ENCODE measurements around the gene TMEM203.

The TMEM203 gene

GRCh38 chr9:137190315-137190856 lies 15.1 kb downstream of the TMEM203 start:
- peak overlapping the region; percentile 73; the same call in 1 of the 2 replicates for H3K27ac ChIP-seq (replicated peaks)
- TF ChIP-seq SPI1 (IDR thresholded peaks at IDR 0.05; ENCODE audit: borderline replicate concordance, low read depth) (no peak), GABPA (IDR thresholded peaks at IDR 0.05; ENCODE audit: low read depth) (no peak), REST (IDR thresholded peaks at IDR 0.05; ENCODE audit: insufficient replicate concordance, low read depth) (no peak), CTCF (IDR thresholded peaks at IDR 0.05; ENCODE audit: insufficient read depth, low read length) (no peak), POLR2AphosphoS5 (IDR thresholded peaks at IDR 0.05; ENCODE audit: low read depth) (no peak)
- no peak for DNase-seq (ENCODE audit: low read depth in 1 of 2, low spot score in 1 of 2)
- H3K4me3 ChIP-seq (replicated peaks; ENCODE audit: insufficient read depth, low read length) = no peak overlapping the region
- no peaks in the 10 kb centered on the region for H3K27me3 ChIP-seq (ENCODE audit: insufficient read depth, poor library complexity, severe bottlenecking)

- no peak for DNase-seq (ENCODE audit: low read depth in 1 of 2, low spot score in 1 of 2)
- Histone ChIP-seq H3K27ac (replicated peaks) (peak overlapping the region; percentile 73), H3K4me3 (replicated peaks; ENCODE audit: insufficient read depth, low read length) (peak overlapping the region; percentile 99), H3K27me3 (ENCODE audit: insufficient read depth, poor library complexity, severe bottlenecking) (no peaks in the 10 kb centered on the region)
- TF ChIP-seq GABPA (IDR thresholded peaks at IDR 0.05; ENCODE audit: low read depth) (no peak), POLR2AphosphoS5 (IDR thresholded peaks at IDR 0.05; ENCODE audit: low read depth) (no peak), REST (IDR thresholded peaks at IDR 0.05; ENCODE audit: insufficient replicate concordance, low read depth) (no peak), SPI1 (IDR thresholded peaks at IDR 0.05; ENCODE audit: borderline replicate concordance, low read depth) (no peak; the same call in 1 of the 2 replicates), CTCF (IDR thresholded peaks at IDR 0.05; ENCODE audit: insufficient read depth, low read length) (no peak)
Observed at GRCh38 chr9:137189297-137190295, 15.9 kb downstream of the TMEM203 start.

DNA sequence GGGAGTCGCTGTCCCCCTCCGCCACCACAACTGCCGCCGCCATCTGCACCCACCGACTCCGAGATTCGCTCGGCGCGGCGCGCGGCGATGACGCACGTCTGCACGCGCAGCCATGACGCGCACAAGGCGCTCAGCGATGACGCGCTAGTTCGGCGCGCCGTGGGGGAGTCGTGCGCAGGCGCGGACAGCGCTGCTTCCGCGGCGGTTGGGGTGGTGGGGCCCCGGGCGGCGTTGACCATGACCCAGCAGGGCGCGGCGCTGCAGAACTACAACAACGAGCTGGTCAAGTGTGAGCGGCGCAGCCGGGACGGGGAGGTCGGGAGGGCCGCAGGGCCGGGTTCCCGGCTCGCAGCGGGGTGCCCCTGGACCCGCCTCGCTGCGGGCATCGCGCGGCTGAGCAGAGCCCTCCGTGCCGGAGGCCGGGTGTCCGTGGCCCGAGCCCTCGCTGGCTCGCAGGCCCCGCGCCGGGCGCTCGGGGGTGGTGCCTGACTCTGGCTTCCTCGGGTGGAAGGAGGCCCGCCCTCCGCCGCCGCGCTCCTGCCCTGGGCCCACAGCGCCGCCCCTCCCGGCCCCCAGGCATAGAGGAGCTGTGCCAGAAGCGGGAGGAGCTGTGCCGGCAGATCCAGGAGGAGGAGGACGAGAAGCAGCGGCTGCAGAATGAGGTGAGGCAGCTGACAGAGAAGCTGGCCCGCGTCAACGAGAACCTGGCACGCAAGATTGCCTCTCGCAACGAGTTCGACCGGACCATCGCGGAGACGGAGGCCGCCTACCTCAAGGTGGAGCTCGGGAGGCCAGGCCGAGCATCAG lies 16.8 kb downstream of the TMEM203 start, which contains the start of the genes ANAPC2 and SSNA1:
Gene ANAPC2, minus strand, starts transcription at position 71 of the 807 bp plus-strand sequence. Its CDS starts 28 bp downstream, at position 43.
Gene SSNA1, plus strand, starts transcription at position 187 of the 807 bp plus-strand sequence. Its CDS starts 51 bp downstream, at position 238.
- DNase-seq (ENCODE audit: low read depth in 1 of 2, low spot score in 1 of 2) = peak; percentile 90 to 93
- H3K4me3 ChIP-seq (replicated peaks; ENCODE audit: insufficient read depth, low read length) = peak within 1 kb of the TSS; percentile 99
- no peak for TF ChIP-seq REST (IDR thresholded peaks at IDR 0.05; ENCODE audit: insufficient replicate concordance, low read depth)
- peak; percentile 91 for TF ChIP-seq POLR2AphosphoS5 (IDR thresholded peaks at IDR 0.05; ENCODE audit: low read depth)
- no peaks in the 10 kb centered on the region for H3K27me3 ChIP-seq (ENCODE audit: insufficient read depth, poor library complexity, severe bottlenecking)
- H3K27ac ChIP-seq (replicated peaks) = peak within 1 kb of the TSS; percentile 73

All from HL-60 (cell line).